Measurements from ENCODE around the gene PRELP.
"Not testable (repeated sequence)": the region's sequence is repeated elsewhere in the genome, so short reads cannot be mapped to it uniquely, and the experiment has no call there.

PRELP gene

DNA sequence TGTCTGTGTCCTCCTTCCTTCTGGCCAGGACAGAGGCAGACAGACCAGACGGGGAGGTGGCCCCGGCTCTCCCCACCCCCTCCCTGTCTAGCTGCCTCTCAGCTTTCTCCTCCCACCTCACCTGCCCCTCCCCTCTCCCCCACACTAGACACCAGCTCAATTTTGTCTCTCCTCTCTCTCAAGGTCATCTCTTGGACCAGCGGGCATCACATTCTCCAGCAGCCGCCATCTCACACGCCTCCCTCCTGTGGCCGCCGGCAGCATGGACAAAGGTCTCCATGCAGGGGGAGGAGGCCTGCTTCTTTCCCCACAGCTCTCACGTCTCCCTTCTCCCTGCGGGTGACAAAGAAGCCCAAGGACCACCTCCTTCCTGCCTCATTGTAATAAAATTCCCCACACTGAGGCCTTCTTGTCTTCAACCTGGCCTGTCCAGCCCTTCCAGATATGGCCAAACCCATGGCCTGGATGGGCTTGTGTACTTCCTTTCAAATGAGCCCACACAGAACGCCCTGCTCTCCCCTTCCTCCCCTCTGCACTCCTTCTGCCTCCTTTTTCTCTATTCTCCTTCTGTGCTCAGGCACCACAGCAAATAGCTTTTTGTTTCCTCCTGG lies 33.0 kb downstream of the PRELP start:
- DNase-seq = no peak

DNA sequence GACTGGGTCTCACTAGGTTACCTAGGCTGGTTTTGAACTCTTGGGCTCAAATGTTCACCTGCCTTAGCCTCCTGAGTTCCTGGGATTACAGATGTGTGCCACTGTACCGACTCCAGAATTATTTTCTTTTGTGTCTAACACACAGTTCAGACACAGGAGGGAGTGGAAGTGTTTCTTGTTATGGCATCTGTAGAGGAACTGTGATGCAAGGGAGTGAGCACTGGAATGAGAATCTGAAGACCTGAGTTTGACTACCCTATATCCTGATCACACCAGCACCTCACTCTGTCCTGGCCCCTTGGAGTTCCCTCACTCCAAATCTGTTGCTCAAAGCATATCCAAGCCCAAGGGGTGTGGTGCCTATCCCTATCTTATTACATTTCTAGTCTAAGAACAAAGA lies 33.5 kb downstream of the PRELP start:
- DNase-seq = no peak

DNA sequence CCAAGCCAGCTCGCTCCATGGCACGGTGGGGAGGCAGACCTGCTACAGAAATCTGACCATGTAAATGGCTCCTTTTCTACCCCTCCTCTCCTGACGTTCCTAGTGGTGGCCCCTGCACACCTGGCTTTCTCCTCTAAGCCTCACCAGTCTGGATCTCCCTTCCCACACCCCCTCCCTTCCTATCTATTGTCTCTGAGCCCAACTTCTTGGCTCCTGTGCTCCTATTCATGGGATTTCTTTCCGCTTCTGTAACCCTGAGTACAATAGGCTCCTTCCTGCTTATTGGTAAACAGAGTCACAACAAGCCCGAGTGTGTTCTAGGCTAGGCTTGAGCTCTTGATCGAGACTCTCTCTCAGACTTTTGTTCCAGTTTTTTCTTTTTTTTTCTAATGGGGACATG lies 35.9 kb downstream of the PRELP start:
- DNase-seq = no peak

DNA sequence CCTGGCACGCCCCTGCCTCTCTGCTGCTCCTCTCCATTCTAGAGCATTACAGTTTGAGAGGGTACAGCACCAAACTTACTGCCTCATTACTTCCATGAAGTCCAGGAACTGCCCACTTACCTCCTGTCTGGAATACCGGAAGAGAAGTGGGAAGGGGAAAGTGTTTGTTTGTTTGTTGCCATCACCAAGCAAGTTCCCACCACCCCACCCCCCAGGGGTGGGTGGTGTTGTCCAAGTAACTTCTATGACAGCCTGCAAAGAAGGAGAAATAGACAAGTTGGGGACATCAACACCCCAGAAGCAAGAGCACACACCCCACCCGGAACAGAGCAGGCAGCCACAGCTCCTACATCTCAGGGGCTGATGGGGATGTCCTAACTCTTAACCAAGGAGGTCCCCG lies 36.3 kb downstream of the PRELP start:
- no peak for DNase-seq

DNA sequence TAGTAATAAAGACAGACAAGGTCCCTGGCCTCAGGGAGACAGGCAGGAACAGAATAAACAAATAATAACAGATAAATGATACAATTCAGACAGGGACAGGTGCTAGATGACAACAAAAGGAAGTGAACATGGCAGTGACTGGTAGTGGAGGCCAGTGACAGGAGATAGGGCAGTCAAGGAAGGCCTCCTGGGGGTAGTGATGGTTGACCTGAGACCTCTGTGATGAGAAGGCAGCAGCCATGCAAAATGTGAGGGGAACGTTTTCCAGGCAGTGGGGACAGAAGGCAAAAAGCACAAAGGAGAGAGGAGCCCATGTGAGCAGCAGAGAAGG lies 36.9 kb downstream of the PRELP start:
- no peak for DNase-seq

DNA sequence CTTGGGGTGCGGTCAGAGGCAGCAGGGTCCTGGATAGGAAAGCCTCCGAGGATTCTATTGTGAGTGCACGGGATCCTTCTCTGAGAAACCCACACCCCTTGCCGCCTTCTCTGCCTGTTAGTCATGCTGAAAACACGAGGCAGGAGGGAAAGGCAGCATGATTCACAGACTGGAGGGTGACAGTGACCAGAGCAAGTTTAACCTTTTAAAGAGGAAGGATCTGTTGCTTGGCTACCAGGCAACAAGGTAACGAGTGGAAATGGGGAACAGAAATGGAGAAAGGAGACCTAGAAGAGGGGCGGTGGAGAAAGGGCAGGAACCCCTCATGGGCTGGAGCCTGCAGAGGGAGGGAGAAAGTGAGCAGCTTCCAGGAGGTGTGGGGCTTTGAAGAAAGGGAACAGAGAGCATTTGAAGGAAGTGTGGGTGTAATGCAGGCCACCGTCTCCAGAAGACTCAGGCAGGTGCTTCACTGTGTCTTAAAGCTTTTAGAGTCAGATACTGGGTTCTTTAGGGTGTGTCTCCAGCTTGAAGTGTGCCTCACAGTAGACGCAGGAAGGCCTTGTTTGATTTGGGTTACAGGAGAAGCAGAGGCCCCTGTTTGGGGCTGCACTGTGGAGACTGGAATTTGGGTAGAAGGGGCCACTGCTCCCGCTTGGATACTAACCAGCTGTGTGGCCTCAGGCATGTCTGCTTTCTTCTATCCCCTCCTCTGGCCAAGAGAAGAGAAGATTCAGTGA lies 37.4 kb downstream of the PRELP start:
- no peak for DNase-seq

DNA sequence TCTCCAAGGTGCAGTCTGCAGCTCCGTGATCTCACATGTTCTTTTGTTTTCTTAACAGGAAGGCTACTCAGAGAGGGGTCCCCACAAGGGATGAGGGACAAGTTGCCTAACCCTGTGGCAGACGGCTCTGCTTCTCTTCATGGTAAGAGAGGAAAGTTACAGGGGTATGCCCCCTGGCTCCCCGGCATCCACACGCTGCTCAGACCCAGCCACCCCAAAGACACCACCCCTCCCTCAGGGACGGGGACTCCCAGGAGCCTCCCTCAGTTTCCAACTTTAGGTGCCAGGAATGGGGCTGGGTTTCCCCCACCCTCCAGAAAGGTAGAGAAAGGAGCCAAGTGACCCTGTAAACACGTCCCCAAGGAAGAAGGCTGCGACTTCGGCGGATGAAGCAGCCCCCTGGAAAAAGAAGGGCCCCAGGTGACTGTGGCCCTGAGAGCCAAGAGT lies 38.0 kb downstream of the PRELP start:
- no peak for DNase-seq

DNA sequence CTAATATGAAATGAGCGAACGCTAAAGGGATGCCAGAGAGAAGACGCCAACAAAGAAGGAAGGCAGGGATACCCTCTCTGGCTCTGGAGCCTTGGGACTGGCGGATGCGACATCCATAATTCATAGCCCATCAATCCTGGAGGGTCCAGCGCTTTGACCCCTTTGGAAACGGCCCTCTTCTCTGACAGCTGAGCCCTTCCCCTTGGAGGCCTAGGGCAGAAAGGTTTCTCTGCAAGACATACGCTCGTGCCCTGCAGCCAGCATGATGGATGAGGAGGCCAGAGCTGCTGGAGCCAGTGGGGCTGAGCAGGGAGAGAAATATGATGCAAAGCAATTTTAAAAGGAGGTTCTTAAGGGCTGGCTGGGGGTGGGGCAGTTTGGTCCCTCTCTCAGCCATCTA lies 40.6 kb downstream of the PRELP start:
- DNase-seq = no peak

DNA sequence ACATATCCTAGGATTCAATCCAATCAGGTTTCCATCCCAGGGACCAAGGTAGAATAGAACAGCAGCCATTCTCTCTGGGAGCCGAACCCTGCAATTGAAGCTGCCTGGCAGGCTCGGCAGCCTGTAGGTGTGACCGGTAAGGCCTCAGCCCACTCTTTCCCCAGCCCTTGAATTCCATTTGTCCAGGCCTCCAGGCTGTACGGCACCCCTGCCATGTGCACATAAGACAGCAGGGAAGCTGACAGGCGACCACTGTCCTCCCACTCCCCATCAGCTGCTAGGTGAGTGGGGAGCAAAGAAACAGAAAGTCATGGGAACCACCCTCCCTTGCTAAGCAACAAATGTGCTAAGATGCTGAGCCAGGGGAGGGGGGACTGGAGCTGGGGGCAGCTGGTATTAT lies 41.3 kb downstream of the PRELP start:
- DNase-seq = no peak

DNA sequence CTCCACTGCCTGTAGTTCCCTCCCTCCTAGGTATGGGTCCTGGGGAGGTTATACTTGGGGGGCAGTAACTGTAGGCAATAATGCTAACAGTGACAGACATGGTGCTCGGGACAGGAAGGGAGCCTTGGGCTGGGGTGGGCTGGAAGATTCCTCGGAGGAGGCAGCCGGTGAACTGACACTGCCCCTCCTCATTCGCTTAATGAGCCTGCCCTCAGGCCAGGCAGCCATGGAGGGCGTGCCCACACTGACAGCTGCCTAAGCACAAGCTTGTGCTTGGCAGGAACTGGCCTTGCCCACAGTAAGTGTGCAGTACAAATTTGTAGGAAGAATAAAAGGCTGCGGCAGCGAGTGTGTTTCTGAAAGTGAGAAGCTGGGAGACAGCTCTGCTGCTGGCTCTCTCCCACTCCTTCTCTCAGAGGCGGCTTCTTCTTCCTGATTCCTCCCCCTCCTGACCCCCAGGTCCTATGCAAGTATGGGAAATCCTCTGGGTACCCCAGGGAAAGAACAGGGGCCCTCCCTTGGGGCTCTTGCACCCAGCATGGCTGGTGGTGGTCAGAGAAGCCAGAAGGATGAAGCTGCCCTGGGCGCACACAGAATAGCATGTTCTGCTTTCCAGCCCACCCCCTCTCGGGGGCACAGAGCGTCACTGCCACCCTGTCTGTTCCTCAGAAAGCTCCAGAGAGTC lies 42.0 kb downstream of the PRELP start:
- DNase-seq = no peak

DNA sequence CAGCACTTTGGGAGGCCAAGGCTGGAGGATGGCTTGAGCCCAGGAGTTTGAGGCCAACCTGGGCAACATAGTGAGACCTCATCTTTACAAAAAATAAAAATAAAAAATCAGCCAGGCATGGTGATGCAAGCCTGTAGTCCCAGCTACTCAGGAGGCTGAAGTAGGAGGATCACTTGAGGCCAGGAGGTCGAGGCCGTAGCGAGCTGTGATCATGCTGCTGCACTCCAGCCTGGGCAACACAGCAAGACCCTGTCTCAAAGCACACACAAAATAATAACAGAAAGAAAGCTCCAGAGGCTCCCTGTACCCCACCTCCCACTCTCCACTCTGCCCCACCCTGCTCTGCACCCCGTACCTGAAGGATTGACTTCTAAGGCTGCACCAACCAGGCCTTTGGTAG lies 42.5 kb downstream of the PRELP start:
- DNase-seq = not testable (repeated sequence)

DNA sequence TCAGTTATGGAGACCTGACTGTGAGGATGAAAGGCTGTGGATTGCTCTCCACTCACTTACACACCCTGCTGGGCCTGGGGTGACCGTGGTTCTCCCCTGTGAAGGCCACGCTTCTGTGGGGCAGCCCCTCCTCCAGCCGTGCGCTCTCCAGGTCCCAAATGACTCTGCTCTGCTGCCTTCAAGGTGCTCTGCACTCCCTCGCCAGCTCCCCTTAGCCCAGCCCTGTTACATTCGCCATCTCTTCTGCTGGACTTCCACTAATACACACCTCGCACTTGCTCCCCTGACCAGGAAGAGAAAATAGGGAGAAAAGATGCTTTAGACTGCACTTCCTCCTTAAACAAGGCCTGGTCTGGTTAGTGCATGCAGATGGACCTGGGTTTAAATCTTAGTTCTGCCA lies 42.9 kb downstream of the PRELP start:
- DNase-seq = no peak

DNA sequence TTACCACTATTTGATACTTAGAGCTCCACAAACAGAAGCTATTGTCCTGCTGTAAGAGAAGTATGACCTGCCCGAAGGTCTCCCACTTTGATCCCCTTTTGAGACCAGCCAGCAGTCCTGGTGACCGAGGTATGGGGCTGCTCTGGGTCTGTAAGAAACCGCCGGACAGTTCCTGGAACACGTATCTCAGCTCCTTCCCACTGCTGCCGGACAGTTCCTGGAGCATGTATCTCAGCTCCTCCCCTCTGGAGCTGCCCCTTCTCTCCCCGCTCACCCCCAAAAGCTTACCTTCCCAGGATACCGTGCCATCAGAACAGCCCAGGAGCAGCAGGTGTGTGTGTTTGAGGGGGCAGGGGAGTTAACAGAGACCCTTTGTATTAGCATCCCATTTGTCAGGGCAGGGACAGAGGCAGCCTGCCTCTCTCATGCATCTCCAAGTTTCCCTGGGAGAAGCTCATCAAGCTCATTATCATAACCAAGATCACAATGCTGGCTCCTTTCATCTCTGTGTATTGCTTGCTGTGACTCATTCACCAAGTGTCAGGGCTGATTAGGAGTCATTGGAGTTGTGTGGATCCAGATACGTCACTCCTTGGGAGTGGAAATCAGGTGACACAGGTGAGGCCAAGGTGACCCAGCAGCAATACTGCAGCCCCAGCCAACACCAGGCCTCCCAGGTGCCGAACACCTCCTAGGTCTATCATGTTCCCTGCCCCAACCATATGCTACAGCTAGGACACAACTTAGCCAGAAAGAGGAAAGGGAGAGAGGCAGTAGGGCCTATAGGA lies 43.6 kb downstream of the PRELP start:
- DNase-seq = no peak

DNA sequence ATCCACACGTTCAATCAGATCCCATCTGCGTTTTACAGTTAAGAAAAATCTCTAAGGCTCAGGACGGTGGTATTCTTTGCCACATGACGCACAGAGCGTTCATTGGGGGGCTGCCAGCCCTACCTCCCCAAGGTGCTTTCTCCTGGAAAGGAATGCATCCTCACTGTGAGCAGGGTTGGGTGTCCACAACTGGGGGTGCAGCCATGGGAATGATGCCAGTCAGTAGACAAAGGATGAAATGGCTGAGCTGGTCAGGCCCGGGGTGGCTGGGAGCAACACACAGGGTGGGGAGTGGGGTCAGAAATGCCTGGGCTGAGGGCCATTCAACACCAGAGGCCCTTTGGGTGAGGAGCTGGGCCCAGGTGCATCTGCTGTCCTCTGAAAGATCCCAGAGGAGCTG lies 44.3 kb downstream of the PRELP start:
- no peak for DNase-seq

DNA sequence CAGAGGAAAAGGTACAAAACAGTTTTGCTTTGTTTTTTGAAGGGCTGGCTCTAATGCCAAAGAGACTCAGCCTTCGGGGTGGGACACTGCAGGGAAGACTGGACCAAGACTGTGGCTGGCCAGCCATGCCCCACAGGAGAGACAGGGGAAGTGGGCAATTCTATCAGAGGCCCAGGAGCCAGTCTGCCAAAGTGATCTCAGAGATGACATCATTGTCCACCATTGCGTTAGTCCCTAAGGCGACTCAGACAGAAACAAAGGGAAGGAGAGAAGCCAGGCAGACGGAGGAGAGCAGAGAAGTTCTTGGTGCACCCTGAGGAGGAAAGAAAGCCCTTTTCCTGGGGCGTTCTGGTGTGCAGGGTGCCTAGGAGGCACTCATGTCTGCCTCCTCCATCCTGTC lies 44.7 kb downstream of the PRELP start:
- no peak for DNase-seq

DNA sequence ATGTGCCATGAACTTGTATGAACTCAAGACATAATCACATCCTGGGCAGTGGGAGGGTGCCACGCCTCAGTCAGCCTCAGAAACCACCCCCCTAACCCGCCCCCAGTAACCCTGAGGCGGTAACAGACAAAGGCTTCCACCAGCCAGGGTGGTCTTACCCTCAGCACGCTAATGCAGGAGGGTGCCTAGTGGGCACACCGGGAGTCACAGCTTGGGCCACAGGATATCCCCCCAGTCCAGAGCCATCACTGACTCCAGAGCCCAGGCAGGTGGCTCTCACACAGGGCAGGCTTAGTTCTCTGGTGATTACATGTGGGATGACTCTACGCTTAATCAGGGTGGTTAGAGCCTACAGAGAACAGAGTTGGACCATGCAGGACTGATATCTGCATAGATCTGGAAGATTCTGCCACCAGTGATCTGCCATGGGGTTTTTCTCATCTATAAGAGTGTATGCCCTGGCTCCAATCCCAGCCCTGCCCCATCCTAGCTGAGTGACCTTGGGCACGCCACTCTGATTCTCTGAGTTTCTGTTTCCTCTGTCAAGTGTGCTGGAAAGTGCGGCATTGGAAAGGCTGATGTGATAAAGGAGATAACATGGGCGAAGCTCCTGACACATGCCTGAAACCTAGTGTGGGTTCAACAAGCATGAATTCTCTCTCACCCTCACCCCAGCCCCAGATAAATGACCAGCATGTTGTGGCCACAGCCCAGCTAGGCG lies 45.6 kb downstream of the PRELP start:
- DNase-seq = no peak

DNA sequence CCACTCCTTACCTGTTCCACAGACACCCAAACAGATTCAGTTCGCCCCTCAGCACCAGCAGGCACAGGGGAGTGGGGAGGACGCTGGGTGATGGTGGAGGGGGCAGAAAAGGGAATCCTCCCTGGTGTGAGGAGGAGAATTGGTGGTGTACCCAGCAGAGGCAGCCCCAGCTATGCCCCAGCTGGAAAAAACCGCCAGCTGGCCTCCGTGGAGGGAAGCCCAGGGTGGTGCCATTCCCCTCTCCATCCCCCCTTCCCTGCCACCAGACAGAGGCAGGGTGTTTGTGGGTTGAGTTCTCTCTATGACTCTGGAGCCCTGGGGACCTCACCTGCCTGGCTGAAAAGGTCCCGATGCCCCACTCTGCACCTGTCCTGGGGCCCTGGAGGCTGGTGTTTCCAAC lies 46.2 kb downstream of the PRELP start:
- DNase-seq = no peak

DNA sequence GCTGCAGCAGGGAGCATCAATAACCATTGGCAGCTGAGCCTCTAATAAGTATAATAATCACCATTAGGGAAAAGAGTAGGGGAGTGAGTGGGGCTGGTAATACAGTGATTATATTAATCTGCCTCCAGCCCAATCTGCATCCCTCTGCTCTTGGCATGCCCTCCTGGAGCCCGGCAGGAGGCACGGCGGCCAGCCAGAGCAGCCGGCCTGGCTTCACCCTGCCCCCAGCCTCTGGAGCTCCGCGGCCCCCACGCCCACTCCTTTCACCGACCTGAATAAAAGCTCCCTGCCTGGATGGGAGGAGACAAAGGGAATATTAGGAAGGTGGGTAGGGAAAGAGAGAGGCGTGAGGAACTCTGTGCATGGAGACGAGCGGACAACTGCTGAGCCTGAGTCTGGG lies 46.6 kb downstream of the PRELP start:
- DNase-seq = no peak

DNA sequence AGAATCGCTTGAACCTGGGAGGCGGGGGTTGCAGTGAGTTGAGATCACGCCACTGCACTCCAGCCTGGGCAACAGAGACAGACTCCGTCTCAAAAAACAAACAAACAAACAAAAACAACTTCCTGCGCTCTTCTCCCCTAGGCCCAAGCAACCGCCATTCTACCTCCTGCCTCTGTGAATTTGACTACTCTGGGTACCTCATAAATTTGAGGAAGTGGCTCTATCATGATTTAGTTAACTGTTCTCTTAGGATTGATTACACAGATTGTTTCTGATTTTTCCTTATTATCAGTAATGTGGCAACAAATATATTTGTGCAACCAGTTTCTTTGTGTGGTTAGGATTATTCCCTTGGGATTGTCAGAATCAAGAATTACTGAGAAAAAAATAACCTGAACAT lies 48.1 kb downstream of the PRELP start:
- no peak for DNase-seq

DNA sequence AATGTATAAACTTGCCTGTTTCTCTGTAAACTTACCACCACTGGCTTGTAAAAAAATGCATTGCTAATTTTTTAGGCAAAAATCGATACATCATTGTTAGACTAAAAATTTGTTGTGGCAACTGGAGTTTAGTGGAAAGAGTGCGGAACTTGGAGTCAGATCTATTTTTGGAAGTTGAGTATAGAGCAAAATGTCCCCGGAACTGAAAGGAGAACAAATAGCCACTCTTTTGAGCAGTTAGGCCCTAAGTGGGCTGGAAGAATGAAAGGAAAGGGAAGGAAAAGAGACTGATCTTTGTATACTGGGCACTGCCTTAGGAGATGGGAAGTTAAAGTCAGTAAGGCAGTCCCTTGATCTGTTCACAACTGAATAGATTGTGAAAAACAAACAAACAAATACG lies 48.5 kb downstream of the PRELP start:
- no peak for DNase-seq

DNA sequence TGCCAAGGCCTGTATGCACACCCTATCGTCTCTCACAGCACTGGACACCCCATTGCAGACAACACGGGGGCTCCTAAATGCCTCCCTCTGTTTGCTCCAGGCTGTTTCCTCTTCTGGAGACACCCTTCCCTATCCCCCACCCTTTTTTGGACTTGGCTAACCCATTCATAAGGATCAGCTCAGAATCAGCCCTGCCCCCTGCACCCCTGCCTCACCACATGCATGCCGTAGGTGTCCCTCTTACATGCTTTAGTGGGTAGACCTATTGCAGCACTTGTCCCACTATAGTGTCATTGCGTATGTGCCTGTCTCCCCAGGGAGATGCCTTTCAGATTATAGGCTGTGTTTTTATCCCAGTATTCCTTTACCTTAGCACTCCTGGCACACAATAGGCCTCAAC lies 49.2 kb downstream of the PRELP start:
- DNase-seq = no peak

DNA sequence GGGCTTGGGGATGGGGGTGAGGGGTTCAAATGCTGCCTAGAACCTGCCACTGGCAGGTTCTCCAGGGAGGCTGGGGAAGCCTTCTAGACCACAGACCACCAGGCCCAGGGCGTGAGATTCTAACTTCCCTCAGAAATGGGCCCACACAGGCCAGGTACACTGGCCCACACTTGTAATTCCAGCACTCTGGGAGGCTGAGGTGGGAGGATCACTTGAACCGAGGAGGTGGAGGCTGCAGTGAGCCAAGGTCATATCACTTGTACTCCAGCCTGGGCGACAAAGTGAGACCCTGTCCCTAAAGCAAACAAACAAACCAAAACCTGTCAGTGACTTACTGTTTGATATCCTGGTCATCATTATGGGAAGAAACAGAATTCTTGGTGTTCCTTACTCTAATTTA lies 50.1 kb downstream of the PRELP start:
- DNase-seq = no peak

DNA sequence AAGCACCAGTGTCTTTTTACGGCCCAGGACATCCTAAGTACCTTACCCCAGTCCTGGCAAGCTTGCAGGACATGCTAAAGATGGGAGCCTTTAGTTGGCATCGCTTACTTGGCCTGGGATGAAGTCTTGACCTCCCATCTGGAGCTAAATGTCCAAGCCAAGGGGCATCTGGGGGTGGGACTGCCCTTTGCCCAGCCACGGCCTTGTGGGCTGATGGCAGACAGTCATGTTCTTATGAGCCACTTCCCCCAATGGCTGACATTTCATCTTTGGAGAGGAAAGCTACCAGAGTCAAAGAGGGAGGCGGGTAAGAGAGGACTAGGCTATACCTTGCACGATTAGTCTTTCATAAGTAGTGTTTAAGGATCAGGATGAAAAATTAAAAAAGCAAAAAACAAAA lies 50.5 kb downstream of the PRELP start:
- DNase-seq = no peak

All from T-helper 2 cell (primary cell).